Gastrocnemius medialis (tissue), 4 donors: Measurements from ENCODE around the gene NEURL4.

Experiments used
- POLR2A ChIP-seq, 2 donors: fragments of 450-650 bp; IDR thresholded peaks; one replicate each; pipeline ENCODE4 v1.6.1; 2017; ENCODE audit warnings: antibody characterized with exemption in 2 of 2, mild to moderate bottlenecking in 2 of 2, moderate library complexity in 2 of 2
- TF ChIP-seq, protein P1 (sequence below), 5 experiments: fragments of 450-650 bp in 3 of 5; fragments of 200-600 bp in 2 of 5; sonication (generic) in 2 of 5; IDR thresholded peaks in 4 of 5; conservative IDR thresholded peaks in 1 of 5; 1 replicate in 4 of 5; 2 replicates in 1 of 5; pipeline ENCODE4 v1.5.1; 2016 to 2019; ENCODE audit warnings: antibody characterized with exemption in 5 of 5, mild to moderate bottlenecking in 3 of 5, moderate library complexity in 3 of 5

DNA sequence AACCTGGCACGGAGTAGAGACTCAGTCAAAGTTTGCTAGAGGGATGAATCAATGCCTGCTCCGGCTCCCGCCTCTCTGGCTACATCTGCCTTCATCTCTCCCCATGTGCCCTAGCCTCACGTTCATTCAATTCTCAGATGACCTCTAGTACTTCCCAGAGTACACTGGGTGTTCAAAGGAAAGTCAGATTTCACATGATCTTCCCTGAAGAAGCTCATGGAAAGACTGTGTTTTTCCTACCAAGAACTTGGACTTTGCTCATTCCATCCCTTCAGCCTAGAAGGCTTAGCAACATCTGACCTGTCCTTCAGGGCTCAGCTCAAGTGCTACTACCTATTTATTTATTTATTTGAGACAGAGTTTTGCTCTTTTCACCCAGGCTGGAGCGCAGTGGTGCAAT is 40.7 kb upstream of the NEURL4 start:
- TF ChIP-seq, protein P1, sequence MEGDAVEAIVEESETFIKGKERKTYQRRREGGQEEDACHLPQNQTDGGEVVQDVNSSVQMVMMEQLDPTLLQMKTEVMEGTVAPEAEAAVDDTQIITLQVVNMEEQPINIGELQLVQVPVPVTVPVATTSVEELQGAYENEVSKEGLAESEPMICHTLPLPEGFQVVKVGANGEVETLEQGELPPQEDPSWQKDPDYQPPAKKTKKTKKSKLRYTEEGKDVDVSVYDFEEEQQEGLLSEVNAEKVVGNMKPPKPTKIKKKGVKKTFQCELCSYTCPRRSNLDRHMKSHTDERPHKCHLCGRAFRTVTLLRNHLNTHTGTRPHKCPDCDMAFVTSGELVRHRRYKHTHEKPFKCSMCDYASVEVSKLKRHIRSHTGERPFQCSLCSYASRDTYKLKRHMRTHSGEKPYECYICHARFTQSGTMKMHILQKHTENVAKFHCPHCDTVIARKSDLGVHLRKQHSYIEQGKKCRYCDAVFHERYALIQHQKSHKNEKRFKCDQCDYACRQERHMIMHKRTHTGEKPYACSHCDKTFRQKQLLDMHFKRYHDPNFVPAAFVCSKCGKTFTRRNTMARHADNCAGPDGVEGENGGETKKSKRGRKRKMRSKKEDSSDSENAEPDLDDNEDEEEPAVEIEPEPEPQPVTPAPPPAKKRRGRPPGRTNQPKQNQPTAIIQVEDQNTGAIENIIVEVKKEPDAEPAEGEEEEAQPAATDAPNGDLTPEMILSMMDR (IDR thresholded peaks at IDR 0.05 in 4 of 5, conservative IDR thresholded peaks at IDR 0.05 in 1 of 5): no peak
- no peak for TF ChIP-seq POLR2A (IDR thresholded peaks at IDR 0.05)
